ENCODE measurements around the gene TNRC18. TPM values are rescaled to one million over a fixed set of nuclear protein-coding genes. Genes with fewer than 3 reads are reported as not detected.
"Not testable (repeated sequence)": the region's sequence is repeated elsewhere in the genome, so short reads cannot be mapped to it uniquely, and the experiment has no call there.

The TNRC18 gene
- total and polyA plus RNA-seq, 2 donors (not counting 1 experiment from before 2014, with no cell fraction given), result 17.8 to 75.0 TPM

GRCh38 chr7:5472432-5473315 lies 49.0 kb upstream of the TNRC18 start:
- H3K27me3 ChIP-seq (replicated peaks in 1 of 4; ENCODE audit: control extremely low read depth in 1 of 4, control insufficient read depth in 3 of 4, insufficient read depth in 4 of 4, low read length in 3 of 4), result no peaks in the 10 kb centered on the region
- Mint-ChIP-seq H3K4me1 (no peaks in the 10 kb centered on the region), H3K9me3 (ENCODE audit: insufficient read depth) (no peaks in the 10 kb centered on the region), H3K27me3 (no peaks in the 10 kb centered on the region), H3K4me3 (no peak overlapping the region), H3K27ac (no peak overlapping the region)
- peaks cover 0 to 13% (median 0%) of the 10 kb centered on the region in 3 donors for H3K9me3 ChIP-seq (ENCODE audit: control extremely low read depth in 1 of 3, control insufficient read depth in 2 of 3, insufficient read depth in 1 of 3, low read length in 2 of 3)
- no peak for TF ChIP-seq EZH2 (IDR thresholded peaks at IDR 0.05; ENCODE audit: borderline replicate concordance, insufficient read depth, low read depth, low read length, poor library complexity, severe bottlenecking)
- TF ChIP-seq CTCF (IDR thresholded peaks at IDR 0.05), result no peak
- no peak overlapping the region for H3K4me3 ChIP-seq (ENCODE audit: control extremely low read depth in 1 of 5, extremely low read depth in 1 of 5, insufficient read depth in 1 of 5, low read depth in 2 of 5, low read length in 4 of 5)
- ChIA-PET POLR2A (interaction anchor here (0.7 kb wide), 1 partner anchor 281 kb away, joined by 5 read pairs; no protein-coding TSS in a partner anchor), CTCF (no interaction called here)
- no peaks in the 10 kb centered on the region for H4K20me1 ChIP-seq (ENCODE audit: control insufficient read depth, insufficient read depth, low read length, poor library complexity, severe bottlenecking)
- peaks cover 1 to 2% of the 10 kb centered on the region in 2 donors for H3K4me1 ChIP-seq (ENCODE audit: control insufficient read depth in 2 of 2, insufficient read depth in 2 of 2, low read length in 2 of 2)
- H2AFZ ChIP-seq (ENCODE audit: insufficient read depth, low read depth, low read length, poor library complexity, severe bottlenecking), result no peak overlapping the region
- intact Hi-C loops (cut with micrococcal nuclease), result no loop called here
- no peak overlapping the region for H3K27ac ChIP-seq (ENCODE audit: low read length in 2 of 2)
- no peak overlapping the region for H3K4me2 ChIP-seq (replicated peaks; ENCODE audit: low read depth, low read length, poor library complexity, severe bottlenecking)
- H3K36me3 ChIP-seq (replicated peaks in 1 of 2; ENCODE audit: control extremely low read depth in 1 of 2, control insufficient read depth in 1 of 2, extremely low read depth in 1 of 2, insufficient read depth in 2 of 2, low read length in 1 of 2), result no peaks in the 10 kb centered on the region
- no peak for DNase-seq
- H3K79me2 ChIP-seq (ENCODE audit: control insufficient read depth, insufficient read depth, low read length), result no peaks in the 10 kb centered on the region
- no peak overlapping the region for H3K9ac ChIP-seq (ENCODE audit: low read length)
- ATAC-seq (ENCODE audit: low read depth), result no peak
- WGBS (ENCODE audit: insufficient coverage), result 97% methylated on average over 20 of the region's 20 CpGs

- H3K27ac ChIP-seq (ENCODE audit: low read length in 2 of 2); POLR2A ChIA-PET; intact Hi-C loops (cut with micrococcal nuclease); H3K36me3 ChIP-seq (replicated peaks in 1 of 2; ENCODE audit: control extremely low read depth in 1 of 2, control insufficient read depth in 1 of 2, extremely low read depth in 1 of 2, insufficient read depth in 2 of 2, low read length in 1 of 2); H3K4me1 ChIP-seq (ENCODE audit: control insufficient read depth in 2 of 2, insufficient read depth in 2 of 2, low read length in 2 of 2); H3K9me3 Mint-ChIP-seq (ENCODE audit: insufficient read depth); H3K4me1 Mint-ChIP-seq; H2AFZ ChIP-seq (ENCODE audit: insufficient read depth, low read depth, low read length, poor library complexity, severe bottlenecking); H3K4me2 ChIP-seq (replicated peaks; ENCODE audit: low read depth, low read length, poor library complexity, severe bottlenecking); H3K4me3 Mint-ChIP-seq; H3K4me3 ChIP-seq (ENCODE audit: control extremely low read depth in 1 of 5, extremely low read depth in 1 of 5, insufficient read depth in 1 of 5, low read depth in 2 of 5, low read length in 4 of 5); DNase-seq; CTCF ChIA-PET; ATAC-seq (ENCODE audit: low read depth); H3K27me3 ChIP-seq (replicated peaks in 1 of 4; ENCODE audit: control extremely low read depth in 1 of 4, control insufficient read depth in 3 of 4, insufficient read depth in 4 of 4, low read length in 3 of 4); H4K20me1 ChIP-seq (ENCODE audit: control insufficient read depth, insufficient read depth, low read length, poor library complexity, severe bottlenecking); H3K79me2 ChIP-seq (ENCODE audit: control insufficient read depth, insufficient read depth, low read length); H3K27me3 Mint-ChIP-seq; H3K27ac Mint-ChIP-seq; H3K9ac ChIP-seq (ENCODE audit: low read length): not testable (repeated sequence)
- WGBS (ENCODE audit: insufficient coverage), result 92% methylated on average over 14 of the region's 14 CpGs
- peaks cover 0 to 13% (median 0%) of the 10 kb centered on the region in 3 donors for H3K9me3 ChIP-seq (ENCODE audit: control extremely low read depth in 1 of 3, control insufficient read depth in 2 of 3, insufficient read depth in 1 of 3, low read length in 2 of 3)
Measured at GRCh38 chr7:5471623-5472022, 48.0 kb upstream of the TNRC18 start.

Measured in B cell (primary cell).